Measurements from ENCODE around the gene DCAF11. TPM values are rescaled to one million over a fixed set of nuclear protein-coding genes. Genes with fewer than 3 reads are reported as not detected.

The DCAF11 gene
- total and polyA plus RNA-seq, 10 donors, result 28.7 to 110 (median 76.7) TPM

GRCh38 chr14:24172871-24173281 lies 58.3 kb downstream of the DCAF11 start:
- TF ChIP-seq POLR2A (IDR thresholded peaks at IDR 0.05) (no peak), POLR2AphosphoS5 (IDR thresholded peaks at IDR 0.05) (peak in 1 of 3 donors; percentile 63)
- no peaks in the 10 kb centered on the region for H3K27me3 ChIP-seq (replicated peaks in 1 of 7)
- peaks cover 6 to 40% (median 26%) of the 10 kb centered on the region in 6 donors for H3K4me1 ChIP-seq
- intact Hi-C loops (cut with DNase I; ENCODE audit: low total_unique reads), result no loop called here
- no peak for DNase-seq
- H3K36me3 ChIP-seq, result peaks cover 0 to 86% (median 51%) of the 10 kb centered on the region in 6 donors
- peak overlapping the region in 4 of 8 donors; percentile 47 to 72 (median 53) for H3K4me3 ChIP-seq
- 67 to 89% (median 72%) methylated on average over 19 to 20 of the region's 20 CpGs for WGBS, 5 donors
- peak overlapping the region in 2 of 8 donors; percentile 72 to 77 for H3K27ac ChIP-seq
- no peaks in the 10 kb centered on the region for H3K9me3 ChIP-seq

Small RNAs within 50 kb of the gene (microRNA-seq; reads per million reads assigned to microRNA genes)
- gene MIR7703, result 0 reads per million in 3 donors

Small RNAs within 50 kb of the gene (small RNA-seq; reads per million reads assigned to genes)
- gene IRF9 (0 to 0.21 (median 0) reads per million in 4 donors), gene RNA5SP383 (0.08 to 0.23 (median 0.14) reads per million in 4 donors)

Other genes with a start within 250 kb of the DCAF11 start
- 10 to 100 TPM; 15.5 to 31.8 (median 23.2) TPM for gene DHRS4, start 161.0 kb upstream of the DCAF11 start, total RNA-seq
- gene DHRS4, start 161.0 kb upstream of the DCAF11 start, polyA plus RNA-seq, result 10 to 100 TPM; 31.6 to 59.9 (median 38.5) TPM
- gene DHRS4L2, start 125.8 kb upstream of the DCAF11 start, total RNA-seq, result 10 to 100 TPM in 6 of 7 donors, 1 to 10 TPM in 1; 9.2 to 32.5 (median 19.9) TPM
- gene DHRS4L2, start 125.8 kb upstream of the DCAF11 start, polyA plus RNA-seq, result 10 to 100 TPM; 31.3 to 54.4 (median 42.7) TPM
- 1 to 10 TPM in 6 of 7 donors, under 1 TPM in 1; 0.44 to 3.2 (median 1.5) TPM for gene CARMIL3, start 62.8 kb upstream of the DCAF11 start, total RNA-seq
- 1 to 10 TPM in 2 of 3 donors, under 1 TPM in 1; 0.39 to 1.8 (median 1.0) TPM for gene CARMIL3, start 62.8 kb upstream of the DCAF11 start, polyA plus RNA-seq
- gene CPNE6, start 43.2 kb upstream of the DCAF11 start, total RNA-seq, result under 1 TPM in 1 of 7 donors, not detected in 6; 0.13 TPM
- gene CPNE6, start 43.2 kb upstream of the DCAF11 start, polyA plus RNA-seq, result under 1 TPM in 1 of 3 donors, not detected in 2; 0.03 TPM
- 10 to 100 TPM; 31.4 to 52.3 (median 34.9) TPM for gene PCK2, start 20.5 kb upstream of the DCAF11 start, total RNA-seq
- gene PCK2, start 20.5 kb upstream of the DCAF11 start, polyA plus RNA-seq, result 10 to 100 TPM; 25.3 to 35.7 (median 27.9) TPM
- gene NRL, start 172 bp downstream of the DCAF11 start, total RNA-seq, result 1 to 10 TPM; 2.0 to 7.8 (median 4.2) TPM
- gene NRL, start 172 bp downstream of the DCAF11 start, polyA plus RNA-seq, result 1 to 10 TPM; 2.7 to 4.7 (median 3.7) TPM
- 10 to 100 TPM in 2 of 7 donors, 1 to 10 TPM in 5; 3.7 to 12.9 (median 9.0) TPM for gene FITM1, start 15.9 kb downstream of the DCAF11 start, total RNA-seq
- 1 to 10 TPM; 4.6 to 9.6 (median 8.3) TPM for gene FITM1, start 15.9 kb downstream of the DCAF11 start, polyA plus RNA-seq
- gene PSME1, start 21.4 kb downstream of the DCAF11 start, total RNA-seq, result 100 to 1,000 TPM; 157 to 303 (median 247) TPM
- 100 to 1,000 TPM; 349 to 441 (median 364) TPM for gene PSME1, start 21.4 kb downstream of the DCAF11 start, polyA plus RNA-seq
- gene EMC9, start 26.8 kb downstream of the DCAF11 start, total RNA-seq, result 10 to 100 TPM; 17.7 to 27.3 (median 19.9) TPM
- 10 to 100 TPM; 25.4 to 50.6 (median 48.5) TPM for gene EMC9, start 26.8 kb downstream of the DCAF11 start, polyA plus RNA-seq
- gene PSME2, start 31.8 kb downstream of the DCAF11 start, total RNA-seq, result 100 to 1,000 TPM in 5 of 7 donors, 10 to 100 TPM in 2; 80.0 to 295 (median 189) TPM
- gene PSME2, start 31.8 kb downstream of the DCAF11 start, polyA plus RNA-seq, result 100 to 1,000 TPM; 337 to 509 (median 433) TPM
- gene RNF31, start 32.7 kb downstream of the DCAF11 start, total RNA-seq, result 100 to 1,000 TPM in 3 of 7 donors, 10 to 100 TPM in 4; 61.9 to 113 (median 96.9) TPM
- gene RNF31, start 32.7 kb downstream of the DCAF11 start, polyA plus RNA-seq, result 100 to 1,000 TPM in 2 of 3 donors, 10 to 100 TPM in 1; 56.5 to 148 (median 122) TPM
- gene IRF9, start 46.5 kb downstream of the DCAF11 start, total RNA-seq, result 100 to 1,000 TPM; 122 to 265 (median 218) TPM
- 100 to 1,000 TPM in 2 of 3 donors, 10 to 100 TPM in 1; 85.8 to 166 (median 118) TPM for gene IRF9, start 46.5 kb downstream of the DCAF11 start, polyA plus RNA-seq
- 10 to 100 TPM; 23.5 to 51.6 (median 38.0) TPM for gene REC8, start 57.3 kb downstream of the DCAF11 start, total RNA-seq
- 10 to 100 TPM; 23.6 to 48.0 (median 43.1) TPM for gene REC8, start 57.3 kb downstream of the DCAF11 start, polyA plus RNA-seq
- gene IPO4, start 74.0 kb downstream of the DCAF11 start, total RNA-seq, result 10 to 100 TPM; 20.0 to 49.7 (median 29.9) TPM
- 10 to 100 TPM; 10.0 to 14.7 (median 10.4) TPM for gene IPO4, start 74.0 kb downstream of the DCAF11 start, polyA plus RNA-seq
- gene TM9SF1, start 80.7 kb downstream of the DCAF11 start, total RNA-seq, result 10 to 100 TPM; 30.4 to 53.6 (median 37.3) TPM
- 10 to 100 TPM in 1 of 3 donors, 1 to 10 TPM in 2; 4.7 to 12.7 (median 7.9) TPM for gene TM9SF1, start 80.7 kb downstream of the DCAF11 start, polyA plus RNA-seq
- 1 to 10 TPM in 1 of 7 donors, under 1 TPM in 4, not detected in 2; 0.44 to 1.4 (median 0.61) TPM for gene TSSK4, start 90.9 kb downstream of the DCAF11 start, total RNA-seq
- gene TSSK4, start 90.9 kb downstream of the DCAF11 start, polyA plus RNA-seq, result not detected
- 10 to 100 TPM; 53.3 to 71.7 (median 61.9) TPM for gene CHMP4A, start 98.7 kb downstream of the DCAF11 start, total RNA-seq
- 100 to 1,000 TPM; 106 to 149 (median 132) TPM for gene CHMP4A, start 98.7 kb downstream of the DCAF11 start, polyA plus RNA-seq
- 10 to 100 TPM; 11.0 to 25.5 (median 17.6) TPM for gene MDP1, start 101.3 kb downstream of the DCAF11 start, total RNA-seq
- 10 to 100 TPM; 30.2 to 39.6 (median 33.6) TPM for gene MDP1, start 101.3 kb downstream of the DCAF11 start, polyA plus RNA-seq
- 100 to 1,000 TPM in 6 of 7 donors, 10 to 100 TPM in 1; 98.6 to 137 (median 122) TPM for gene NEDD8, start 117.6 kb downstream of the DCAF11 start, total RNA-seq
- gene NEDD8, start 117.6 kb downstream of the DCAF11 start, polyA plus RNA-seq, result 100 to 1,000 TPM; 164 to 237 (median 228) TPM
- 10 to 100 TPM; 57.0 to 85.6 (median 82.6) TPM for gene GMPR2, start 118.2 kb downstream of the DCAF11 start, total RNA-seq
- 10 to 100 TPM; 42.2 to 57.9 (median 50.3) TPM for gene GMPR2, start 118.2 kb downstream of the DCAF11 start, polyA plus RNA-seq
- 100 to 1,000 TPM in 3 of 7 donors, 10 to 100 TPM in 4; 61.8 to 121 (median 99.5) TPM for gene TINF2, start 127.8 kb downstream of the DCAF11 start, total RNA-seq
- gene TINF2, start 127.8 kb downstream of the DCAF11 start, polyA plus RNA-seq, result 10 to 100 TPM; 55.7 to 60.8 (median 57.4) TPM
- 1 to 10 TPM; 1.4 to 4.8 (median 2.8) TPM for gene TGM1, start 148.4 kb downstream of the DCAF11 start, total RNA-seq
- 1 to 10 TPM; 1.7 to 3.5 (median 2.3) TPM for gene TGM1, start 148.4 kb downstream of the DCAF11 start, polyA plus RNA-seq
- gene RABGGTA, start 156.8 kb downstream of the DCAF11 start, total RNA-seq, result 10 to 100 TPM; 41.7 to 63.0 (median 48.6) TPM
- gene RABGGTA, start 156.8 kb downstream of the DCAF11 start, polyA plus RNA-seq, result 10 to 100 TPM; 22.5 to 46.7 (median 41.4) TPM
- gene DHRS1, start 185.0 kb downstream of the DCAF11 start, total RNA-seq, result 10 to 100 TPM; 29.9 to 56.1 (median 34.0) TPM
- 10 to 100 TPM; 22.0 to 38.2 (median 30.3) TPM for gene DHRS1, start 185.0 kb downstream of the DCAF11 start, polyA plus RNA-seq
- gene NOP9, start 185.1 kb downstream of the DCAF11 start, total RNA-seq, result 10 to 100 TPM; 16.8 to 26.9 (median 22.9) TPM
- gene NOP9, start 185.1 kb downstream of the DCAF11 start, polyA plus RNA-seq, result 10 to 100 TPM in 1 of 3 donors, 1 to 10 TPM in 2; 4.5 to 12.1 (median 5.2) TPM
- gene CIDEB, start 193.2 kb downstream of the DCAF11 start, total RNA-seq, result 100 to 1,000 TPM in 2 of 7 donors, 10 to 100 TPM in 5; 54.0 to 145 (median 88.8) TPM
- 10 to 100 TPM; 31.0 to 33.6 (median 31.4) TPM for gene CIDEB, start 193.2 kb downstream of the DCAF11 start, polyA plus RNA-seq
- gene LTB4R2, start 195.4 kb downstream of the DCAF11 start, total RNA-seq, result 10 to 100 TPM in 6 of 7 donors, 1 to 10 TPM in 1; 9.2 to 32.3 (median 18.1) TPM
- 1 to 10 TPM in 2 of 3 donors, under 1 TPM in 1; 0.83 to 4.0 (median 1.3) TPM for gene LTB4R2, start 195.4 kb downstream of the DCAF11 start, polyA plus RNA-seq
- gene LTB4R, start 196.7 kb downstream of the DCAF11 start, total RNA-seq, result 10 to 100 TPM; 20.9 to 50.4 (median 35.8) TPM
- 10 to 100 TPM; 13.9 to 28.6 (median 28.6) TPM for gene LTB4R, start 196.7 kb downstream of the DCAF11 start, polyA plus RNA-seq
- gene ADCY4, start 220.3 kb downstream of the DCAF11 start, total RNA-seq, result 100 to 1,000 TPM in 1 of 7 donors, 10 to 100 TPM in 6; 34.4 to 114 (median 68.7) TPM
- gene ADCY4, start 220.3 kb downstream of the DCAF11 start, polyA plus RNA-seq, result 10 to 100 TPM; 13.0 to 53.5 (median 34.0) TPM
- 10 to 100 TPM; 24.8 to 42.4 (median 32.6) TPM for gene RIPK3, start 225.2 kb downstream of the DCAF11 start, total RNA-seq
- 10 to 100 TPM; 14.0 to 18.4 (median 14.7) TPM for gene RIPK3, start 225.2 kb downstream of the DCAF11 start, polyA plus RNA-seq